Neural cell (in vitro differentiated cells): Measurements from ENCODE around the gene CYP19A1.

Experiments
- EP300 ChIP-seq: fragments of 450-650 bp; conservative IDR thresholded peaks from 2 replicates; pipeline ENCODE4 v1.6.1; 2014; ENCODE audit warnings: antibody characterized with exemption, mild to moderate bottlenecking, moderate library complexity; ENCODE audit not compliant: poor library complexity, severe bottlenecking
- EZH2 ChIP-seq: fragments of 200-600, 300-800 bp; shearing (Covaris generic), sonication (generic); IDR thresholded peaks from 2 replicates; pipeline ENCODE4 v1.6.1; 2014; ENCODE audit warnings: antibody characterized with exemption, low read length, borderline replicate concordance, mild to moderate bottlenecking; ENCODE audit not compliant: insufficient read depth, poor library complexity, severe bottlenecking
- MXI1 ChIP-seq: fragments of 450-650 bp; conservative IDR thresholded peaks from 2 replicates; pipeline ENCODE4 v1.6.1; 2014; ENCODE audit warnings: antibody characterized with exemption, mild to moderate bottlenecking; ENCODE audit not compliant: poor library complexity, severe bottlenecking
- POLR2AphosphoS5 ChIP-seq: IDR thresholded peaks from 2 replicates; pipeline ENCODE4 v1.6.1; 2012
- SMC3 ChIP-seq: fragments of 450-650 bp; conservative IDR thresholded peaks from 2 replicates; pipeline ENCODE4 v1.6.1; 2014; ENCODE audit warnings: antibody characterized with exemption, mild to moderate bottlenecking, moderate library complexity; ENCODE audit not compliant: poor library complexity
- TAF1 ChIP-seq: IDR thresholded peaks from 2 replicates; pipeline ENCODE4 v1.6.1; 2012; ENCODE audit warnings: low read depth
- TF ChIP-seq, protein P1 (sequence below): fragments of 450-650 bp; IDR thresholded peaks from 2 replicates; pipeline ENCODE4 v1.5.1; 2014; ENCODE audit warnings: antibody characterized with exemption, mild to moderate bottlenecking, moderate library complexity; ENCODE audit not compliant: poor library complexity, severe bottlenecking
- TF ChIP-seq, protein P2 (sequence below): IDR thresholded peaks from 2 replicates; pipeline ENCODE4 v1.6.1; 2012; ENCODE audit warnings: borderline replicate concordance

DNA sequence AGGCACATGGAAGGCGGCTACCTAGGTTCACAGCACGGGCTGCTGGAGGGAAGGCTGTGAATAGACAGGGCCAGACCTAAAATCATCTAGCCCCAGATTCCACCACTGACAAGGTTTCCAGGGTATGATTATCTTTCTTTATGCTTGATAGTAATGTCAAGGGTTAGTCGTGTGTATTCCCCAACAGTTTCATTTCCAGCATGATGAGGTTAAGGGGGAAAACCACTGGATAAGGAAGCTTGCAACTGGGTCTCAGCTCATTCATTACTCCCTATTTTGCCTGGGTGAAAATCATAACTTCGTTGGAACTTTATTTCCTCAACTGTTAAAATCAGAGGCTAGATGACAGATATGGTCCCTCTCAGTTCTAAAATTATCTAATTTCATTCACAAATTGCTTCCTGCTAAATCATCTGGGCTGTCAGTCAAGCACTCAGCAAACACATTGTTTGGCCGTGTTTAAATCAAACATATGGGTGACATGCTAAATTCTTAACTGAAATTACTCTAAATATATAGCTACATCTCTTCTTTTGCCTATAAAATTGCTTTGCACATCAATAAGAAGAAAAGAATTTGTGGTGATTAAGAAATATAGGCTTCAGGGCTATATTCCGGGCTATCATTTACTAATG is 111.7 kb downstream of the CYP19A1 start:
- TF ChIP-seq, protein P1, sequence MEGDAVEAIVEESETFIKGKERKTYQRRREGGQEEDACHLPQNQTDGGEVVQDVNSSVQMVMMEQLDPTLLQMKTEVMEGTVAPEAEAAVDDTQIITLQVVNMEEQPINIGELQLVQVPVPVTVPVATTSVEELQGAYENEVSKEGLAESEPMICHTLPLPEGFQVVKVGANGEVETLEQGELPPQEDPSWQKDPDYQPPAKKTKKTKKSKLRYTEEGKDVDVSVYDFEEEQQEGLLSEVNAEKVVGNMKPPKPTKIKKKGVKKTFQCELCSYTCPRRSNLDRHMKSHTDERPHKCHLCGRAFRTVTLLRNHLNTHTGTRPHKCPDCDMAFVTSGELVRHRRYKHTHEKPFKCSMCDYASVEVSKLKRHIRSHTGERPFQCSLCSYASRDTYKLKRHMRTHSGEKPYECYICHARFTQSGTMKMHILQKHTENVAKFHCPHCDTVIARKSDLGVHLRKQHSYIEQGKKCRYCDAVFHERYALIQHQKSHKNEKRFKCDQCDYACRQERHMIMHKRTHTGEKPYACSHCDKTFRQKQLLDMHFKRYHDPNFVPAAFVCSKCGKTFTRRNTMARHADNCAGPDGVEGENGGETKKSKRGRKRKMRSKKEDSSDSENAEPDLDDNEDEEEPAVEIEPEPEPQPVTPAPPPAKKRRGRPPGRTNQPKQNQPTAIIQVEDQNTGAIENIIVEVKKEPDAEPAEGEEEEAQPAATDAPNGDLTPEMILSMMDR, result no peak
- TF ChIP-seq SMC3 (no peak), EP300 (no peak), TAF1 (no peak), POLR2AphosphoS5 (no peak), MXI1 (no peak), EZH2 (no peak)
- TF ChIP-seq, protein P2, sequence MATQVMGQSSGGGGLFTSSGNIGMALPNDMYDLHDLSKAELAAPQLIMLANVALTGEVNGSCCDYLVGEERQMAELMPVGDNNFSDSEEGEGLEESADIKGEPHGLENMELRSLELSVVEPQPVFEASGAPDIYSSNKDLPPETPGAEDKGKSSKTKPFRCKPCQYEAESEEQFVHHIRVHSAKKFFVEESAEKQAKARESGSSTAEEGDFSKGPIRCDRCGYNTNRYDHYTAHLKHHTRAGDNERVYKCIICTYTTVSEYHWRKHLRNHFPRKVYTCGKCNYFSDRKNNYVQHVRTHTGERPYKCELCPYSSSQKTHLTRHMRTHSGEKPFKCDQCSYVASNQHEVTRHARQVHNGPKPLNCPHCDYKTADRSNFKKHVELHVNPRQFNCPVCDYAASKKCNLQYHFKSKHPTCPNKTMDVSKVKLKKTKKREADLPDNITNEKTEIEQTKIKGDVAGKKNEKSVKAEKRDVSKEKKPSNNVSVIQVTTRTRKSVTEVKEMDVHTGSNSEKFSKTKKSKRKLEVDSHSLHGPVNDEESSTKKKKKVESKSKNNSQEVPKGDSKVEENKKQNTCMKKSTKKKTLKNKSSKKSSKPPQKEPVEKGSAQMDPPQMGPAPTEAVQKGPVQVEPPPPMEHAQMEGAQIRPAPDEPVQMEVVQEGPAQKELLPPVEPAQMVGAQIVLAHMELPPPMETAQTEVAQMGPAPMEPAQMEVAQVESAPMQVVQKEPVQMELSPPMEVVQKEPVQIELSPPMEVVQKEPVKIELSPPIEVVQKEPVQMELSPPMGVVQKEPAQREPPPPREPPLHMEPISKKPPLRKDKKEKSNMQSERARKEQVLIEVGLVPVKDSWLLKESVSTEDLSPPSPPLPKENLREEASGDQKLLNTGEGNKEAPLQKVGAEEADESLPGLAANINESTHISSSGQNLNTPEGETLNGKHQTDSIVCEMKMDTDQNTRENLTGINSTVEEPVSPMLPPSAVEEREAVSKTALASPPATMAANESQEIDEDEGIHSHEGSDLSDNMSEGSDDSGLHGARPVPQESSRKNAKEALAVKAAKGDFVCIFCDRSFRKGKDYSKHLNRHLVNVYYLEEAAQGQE, result no peak
